ENCODE measurements around the gene ADSS2. TPM values are rescaled to one million over a fixed set of nuclear protein-coding genes. Genes with fewer than 3 reads are reported as not detected.

Gene ADSS2
- total RNA-seq, 4 donors from 2014 or later = 23.4 to 46.1 (median 32.5) TPM

DNA sequence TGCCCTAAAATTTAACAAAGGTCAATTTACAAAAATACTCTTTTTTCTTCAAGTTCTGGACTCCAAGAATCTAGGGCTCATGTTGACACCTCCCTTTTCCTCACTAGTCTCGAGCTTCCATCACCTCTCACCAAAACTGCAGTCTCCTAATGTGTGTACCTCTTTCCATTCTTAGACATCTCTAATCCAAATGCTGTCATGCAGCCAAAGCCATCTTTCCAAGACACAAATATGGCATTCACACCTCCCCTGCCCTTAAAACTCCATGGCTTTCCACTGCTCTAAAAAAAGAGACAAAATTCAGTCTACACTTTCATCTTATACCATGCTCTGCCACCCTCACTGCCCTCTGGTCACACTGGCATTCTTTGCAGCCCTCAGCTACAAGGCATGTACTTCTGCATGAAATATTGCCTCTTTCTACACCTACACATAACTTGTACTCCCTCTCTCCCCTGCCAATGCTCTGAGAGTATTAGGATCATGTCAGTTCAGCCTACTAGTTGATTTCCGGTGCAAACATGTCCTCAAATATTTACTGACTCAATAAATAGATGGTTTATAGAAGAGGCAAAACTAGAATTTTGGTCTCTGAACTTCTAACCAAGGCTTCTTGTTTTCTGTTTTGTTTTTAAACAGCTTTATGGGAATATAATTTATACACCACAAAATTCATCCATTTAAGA, 26.9 kb downstream of the ADSS2 start:
- H3K4me3 ChIP-seq = no peak overlapping the region
- peaks cover 0 to 38% (median 0%) of the 10 kb centered on the region in 3 donors for H3K36me3 ChIP-seq
- no peak overlapping the region for H3K27ac ChIP-seq
- TF ChIP-seq POLR2A (IDR thresholded peaks at IDR 0.05) (no peak), EP300 (IDR thresholded peaks at IDR 0.05) (no peak)
- TF ChIP-seq, protein P1, sequence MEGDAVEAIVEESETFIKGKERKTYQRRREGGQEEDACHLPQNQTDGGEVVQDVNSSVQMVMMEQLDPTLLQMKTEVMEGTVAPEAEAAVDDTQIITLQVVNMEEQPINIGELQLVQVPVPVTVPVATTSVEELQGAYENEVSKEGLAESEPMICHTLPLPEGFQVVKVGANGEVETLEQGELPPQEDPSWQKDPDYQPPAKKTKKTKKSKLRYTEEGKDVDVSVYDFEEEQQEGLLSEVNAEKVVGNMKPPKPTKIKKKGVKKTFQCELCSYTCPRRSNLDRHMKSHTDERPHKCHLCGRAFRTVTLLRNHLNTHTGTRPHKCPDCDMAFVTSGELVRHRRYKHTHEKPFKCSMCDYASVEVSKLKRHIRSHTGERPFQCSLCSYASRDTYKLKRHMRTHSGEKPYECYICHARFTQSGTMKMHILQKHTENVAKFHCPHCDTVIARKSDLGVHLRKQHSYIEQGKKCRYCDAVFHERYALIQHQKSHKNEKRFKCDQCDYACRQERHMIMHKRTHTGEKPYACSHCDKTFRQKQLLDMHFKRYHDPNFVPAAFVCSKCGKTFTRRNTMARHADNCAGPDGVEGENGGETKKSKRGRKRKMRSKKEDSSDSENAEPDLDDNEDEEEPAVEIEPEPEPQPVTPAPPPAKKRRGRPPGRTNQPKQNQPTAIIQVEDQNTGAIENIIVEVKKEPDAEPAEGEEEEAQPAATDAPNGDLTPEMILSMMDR (IDR thresholded peaks at IDR 0.05) = no peak
- H3K4me1 ChIP-seq = no peaks in the 10 kb centered on the region
- no peaks in the 10 kb centered on the region for H3K27me3 ChIP-seq
- whole genome bisulfite sequencing, 2 donors = 64 to 65% methylated on average over 2 of the region's 2 CpGs
- no peak for DNase-seq (ENCODE audit: low spot score in 2 of 2)
- H3K9me3 ChIP-seq = no peaks in the 10 kb centered on the region

DNA sequence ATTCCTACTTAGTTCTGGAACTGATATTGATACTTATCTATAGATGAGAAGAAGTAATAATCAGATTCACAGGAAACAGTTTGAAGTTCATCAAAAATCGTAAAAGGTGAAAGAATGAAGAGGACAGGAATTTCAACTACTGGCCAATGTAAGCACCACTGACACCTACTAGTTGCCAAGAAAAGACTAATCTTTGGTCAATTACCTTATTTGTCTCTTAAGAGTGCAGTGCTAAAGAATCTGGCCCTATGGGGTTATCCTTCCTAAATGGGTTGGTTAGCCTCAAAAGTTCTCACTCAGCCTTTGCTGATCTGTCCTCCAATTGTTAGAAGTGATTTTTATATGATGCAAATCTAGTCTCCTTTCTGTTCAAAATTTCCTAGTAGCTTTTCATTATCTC, 29.5 kb downstream of the ADSS2 start:
- DNase-seq (ENCODE audit: low spot score in 2 of 2) = no peak
- no peak for TF ChIP-seq EP300 (IDR thresholded peaks at IDR 0.05)
- TF ChIP-seq, protein P1 (IDR thresholded peaks at IDR 0.05) = no peak
- TF ChIP-seq POLR2A (IDR thresholded peaks at IDR 0.05) = no peak
- no peaks in the 10 kb centered on the region for H3K4me1 ChIP-seq
- no peak overlapping the region for H3K4me3 ChIP-seq
- no peak overlapping the region for H3K27ac ChIP-seq
- H3K27me3 ChIP-seq = no peaks in the 10 kb centered on the region
- no peaks in the 10 kb centered on the region for H3K9me3 ChIP-seq
- WGBS, 2 donors = 76 to 77% methylated on average over 1 of the region's 1 CpG
- peaks cover 0 to 49% (median 0%) of the 10 kb centered on the region in 3 donors for H3K36me3 ChIP-seq

GRCh38 chr1:244419024-244419423, 32.7 kb downstream of the ADSS2 start:
- no peaks in the 10 kb centered on the region for H3K9me3 ChIP-seq
- peaks cover 0 to 80% (median 0%) of the 10 kb centered on the region in 3 donors for H3K36me3 ChIP-seq
- no peak for DNase-seq (ENCODE audit: low spot score in 2 of 2)
- no peaks in the 10 kb centered on the region for H3K27me3 ChIP-seq
- no peak for TF ChIP-seq EP300 (IDR thresholded peaks at IDR 0.05)
- TF ChIP-seq POLR2A (IDR thresholded peaks at IDR 0.05) = no peak
- TF ChIP-seq, protein P1 (IDR thresholded peaks at IDR 0.05) = no peak
- H3K27ac ChIP-seq = no peak overlapping the region
- no peaks in the 10 kb centered on the region for H3K4me1 ChIP-seq
- 73 to 76% methylated on average over 4 of the region's 4 CpGs for WGBS, 2 donors
- H3K4me3 ChIP-seq = no peak overlapping the region

- TF ChIP-seq, protein P1 (IDR thresholded peaks at IDR 0.05) = no peak
- TF ChIP-seq EP300 (IDR thresholded peaks at IDR 0.05) = no peak
- Histone ChIP-seq H3K27me3 (no peaks in the 10 kb centered on the region), H3K27ac (no peak overlapping the region), H3K4me3 (no peak overlapping the region), H3K9me3 (no peaks in the 10 kb centered on the region), H3K4me1 (no peaks in the 10 kb centered on the region), H3K36me3 (peaks cover 0 to 95% (median 8%) of the 10 kb centered on the region in 3 donors)
- no peak for DNase-seq (ENCODE audit: low spot score in 2 of 2)
- 90 to 94% methylated on average over 1 of the region's 1 CpG for WGBS, 2 donors
Observed at GRCh38 chr1:244414543-244414942, 37.2 kb downstream of the ADSS2 start.

GRCh38 chr1:244413736-244414135, 38.0 kb downstream of the ADSS2 start:
- H3K4me1 ChIP-seq = no peaks in the 10 kb centered on the region
- H3K4me3 ChIP-seq = no peak overlapping the region
- H3K36me3 ChIP-seq = peaks cover 0 to 99% (median 8%) of the 10 kb centered on the region in 3 donors
- TF ChIP-seq EP300 (IDR thresholded peaks at IDR 0.05) (no peak), POLR2A (IDR thresholded peaks at IDR 0.05) (no peak)
- TF ChIP-seq, protein P1 (IDR thresholded peaks at IDR 0.05) = no peak
- H3K9me3 ChIP-seq = no peaks in the 10 kb centered on the region
- 96 to 97% methylated on average over 3 of the region's 3 CpGs for WGBS, 2 donors
- DNase-seq (ENCODE audit: low spot score in 2 of 2) = no peak
- H3K27ac ChIP-seq = no peak overlapping the region
- H3K27me3 ChIP-seq = no peaks in the 10 kb centered on the region

All from tibial nerve (tissue), 4 donors.